HG03196 (cell line): ENCODE data around the gene GPT2.

Experiments used
- ATAC-seq: cut with Tn5 transposase; IDR thresholded peaks from one replicate; pipeline ENCODE4 v1.9.1; 2021; ENCODE audit not compliant: unreplicated experiment

GPT2 gene

DNA sequence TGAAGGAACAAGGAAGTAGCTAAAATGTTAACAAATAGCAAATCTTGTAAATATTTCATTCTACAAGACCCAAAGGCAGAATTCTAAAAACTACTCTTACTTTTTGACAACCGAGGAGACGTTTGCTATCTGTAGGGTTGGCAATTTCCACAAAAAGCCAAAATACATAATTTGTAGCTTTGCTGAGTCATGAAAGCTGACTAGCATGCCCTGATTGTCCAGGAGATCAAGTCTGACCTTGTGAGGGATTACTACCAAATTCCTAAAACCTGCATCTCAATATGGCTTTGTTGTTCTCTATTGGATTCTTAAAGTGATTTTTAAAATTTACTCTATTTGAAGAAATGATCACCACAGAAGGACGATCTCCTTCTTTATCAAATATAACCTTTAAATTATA is 78.5 kb downstream of the GPT2 start:
- no peak for ATAC-seq

GRCh38 chr16:46968063-46968435 is 83.9 kb downstream of the GPT2 start:
- no peak for ATAC-seq

DNA sequence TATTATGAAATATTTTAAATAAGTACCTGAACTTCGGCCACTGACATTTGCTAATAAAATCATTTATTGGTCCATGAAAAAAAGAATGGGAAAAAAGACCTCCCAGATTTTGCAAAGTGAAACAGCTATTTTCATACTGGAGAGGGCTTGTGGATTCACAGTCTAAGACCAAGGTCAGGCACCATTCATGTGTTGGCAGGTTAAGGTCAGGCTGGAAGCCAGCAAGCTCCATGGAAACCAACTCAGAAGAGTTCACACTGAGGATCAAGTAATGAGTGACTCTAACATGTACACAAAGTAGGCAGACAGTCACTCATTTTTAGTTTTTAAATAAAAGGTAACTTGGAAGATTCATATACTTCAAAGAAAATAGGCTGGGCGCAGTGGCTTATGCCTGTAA is 85.9 kb downstream of the GPT2 start:
- ATAC-seq = no peak

- ATAC-seq = no peak
Observed at GRCh38 chr16:46971271-46971670, 87.1 kb downstream of the GPT2 start.

- peak; percentile 52 for ATAC-seq
Observed at GRCh38 chr16:46972429-46973206, 88.5 kb downstream of the GPT2 start.

DNA sequence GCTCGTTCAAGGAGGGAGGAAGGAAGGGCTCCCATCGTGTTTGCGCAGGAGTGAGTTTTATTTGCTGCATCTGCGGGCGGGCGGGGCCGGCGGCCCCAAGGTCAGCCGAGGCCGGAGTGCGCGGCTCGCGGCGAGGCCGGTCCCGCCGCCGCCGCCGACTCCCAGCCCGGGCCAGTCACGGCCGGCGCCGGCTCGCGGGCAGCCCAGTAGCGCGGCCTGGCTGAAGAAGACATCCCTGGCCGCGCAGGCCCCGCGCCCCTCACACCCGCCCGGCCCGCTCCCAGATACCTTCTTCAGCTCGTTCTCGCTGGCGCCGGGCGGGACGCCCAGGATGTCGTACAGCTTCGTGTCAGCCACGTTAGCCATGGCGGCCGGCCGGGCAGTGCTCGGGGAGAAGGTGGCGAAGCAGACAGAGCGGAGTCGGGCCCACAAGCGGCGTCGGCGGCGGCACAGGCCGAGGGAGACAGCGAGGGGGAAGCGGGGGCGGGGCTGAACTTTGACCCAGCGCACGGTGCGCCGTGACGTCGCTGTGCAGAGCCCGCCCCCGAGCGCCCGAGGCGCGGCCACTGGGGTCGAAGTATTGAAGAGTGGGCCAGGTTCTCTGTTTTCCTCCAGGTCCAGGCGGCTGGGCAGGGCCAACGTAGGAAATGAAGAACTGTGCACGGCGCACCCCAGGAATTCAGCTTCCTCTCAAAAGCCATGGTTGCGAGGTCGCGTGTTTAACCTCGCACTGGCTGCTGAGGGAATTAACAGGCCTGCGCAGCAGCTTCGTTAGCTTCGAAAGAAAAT is 89.2 kb downstream of the GPT2 start, which contains the start of gene DNAJA2:
DNAJA2 (minus strand) TSS at position 468 of the 789 bp plus-strand sequence; CDS start at position 366, 102 bp downstream.
- peak; percentile 81 for ATAC-seq

- no peak for ATAC-seq
Observed at GRCh38 chr16:46973996-46974324, 89.8 kb downstream of the GPT2 start.

- ATAC-seq = no peak
Observed at GRCh38 chr16:46974352-46974751, 90.2 kb downstream of the GPT2 start.

- ATAC-seq = no peak
Observed at GRCh38 chr16:46975165-46975564, 91.0 kb downstream of the GPT2 start.

DNA sequence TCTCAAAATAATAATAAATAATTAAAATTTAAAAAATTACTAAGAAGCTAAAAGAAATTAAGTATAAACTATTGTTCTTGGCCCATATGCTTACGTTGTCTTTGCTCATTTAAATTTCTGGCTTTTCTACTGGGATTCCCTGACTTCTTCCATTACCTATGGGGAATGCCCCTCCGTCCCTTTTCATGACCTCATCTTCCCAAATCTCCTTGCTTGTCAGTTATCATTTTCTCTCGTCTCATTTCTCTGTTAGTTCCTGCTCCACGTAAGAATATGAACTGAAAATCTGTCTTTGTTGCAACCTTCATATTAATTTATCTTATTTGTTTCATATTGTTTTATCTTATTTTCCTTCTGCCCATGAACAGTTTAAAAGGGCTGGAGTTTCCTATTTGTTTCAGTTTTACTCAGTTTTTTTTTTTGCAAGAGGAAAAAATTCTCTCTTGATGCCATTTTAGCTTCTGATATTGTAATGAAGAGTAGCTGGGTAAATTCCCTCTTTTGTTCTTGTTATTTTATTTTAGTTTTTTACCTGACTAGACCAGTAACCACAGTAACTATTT is 91.8 kb downstream of the GPT2 start:
- ATAC-seq = no peak

DNA sequence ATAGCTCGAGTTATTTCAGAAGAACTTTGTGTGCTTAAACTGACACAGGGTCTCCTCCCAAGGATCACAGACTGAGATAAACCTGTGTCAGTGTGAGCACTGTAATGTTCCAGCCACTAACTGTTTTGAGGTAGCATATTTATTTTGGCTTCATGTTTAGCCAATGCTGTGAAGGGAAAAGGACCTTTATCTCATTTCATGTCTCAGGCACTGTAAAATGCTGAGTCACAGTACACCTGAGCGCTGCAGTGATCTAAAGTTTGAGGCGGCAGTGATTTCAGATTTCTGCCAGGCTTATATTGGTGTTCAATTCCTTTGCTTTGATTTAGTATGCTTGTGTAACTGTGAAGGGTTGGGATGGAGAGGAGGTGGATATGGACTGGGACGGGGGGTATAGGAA is 92.4 kb downstream of the GPT2 start:
- no peak for ATAC-seq
